IMR-90 (cell line): Measurements from ENCODE around the gene FLT1. TPM values are rescaled to one million over a fixed set of nuclear protein-coding genes. Genes with fewer than 3 reads are reported as not detected.

ENCODE experiments used
- ATAC-seq: fragments of 200-7000 bp; cut with Tn5 transposase; 2 replicates; pipeline ENCODE4 v1.9.1; 2020; ENCODE audit warnings: low read depth, mild to moderate bottlenecking, moderate library complexity
- BruUV-seq: library from RNA; stranded (reverse); fragments of 400-500 nt; replicated peaks from 2 replicates; lab custom pipeline; 2021; lab: Mats Ljungman, UMichigan
- CTCF ChIA-PET: fragments of 300-600 bp; formaldehyde crosslinking; extraction: SDS; loops from one replicate; lab custom pipeline; 2021; ENCODE audit warnings: antibody characterized with exemption; lab: Yijun Ruan, JAX
- POLR2A ChIA-PET: fragments of 300-600 bp; sonication (Branson Sonifier 250); formaldehyde crosslinking; loops from one replicate; lab custom pipeline; 2022; ENCODE audit warnings: antibody characterized with exemption; ENCODE audit not compliant: unreplicated experiment; lab: Charles Lee
- DNase-seq: peaks from one replicate; pipeline ENCODE4 v3.0.0; 2013
- H2AFZ ChIP-seq: replicated peaks from 2 replicates; pipeline ENCODE3; 2013; ENCODE audit warnings: low read length, mild to moderate bottlenecking; ENCODE audit not compliant: poor library complexity
- H2AK5ac ChIP-seq: 2 replicates; pipeline ENCODE4 v1.6.1; 2013; ENCODE audit warnings: low read depth, low read length, inconsistent platforms
- H2AK9ac ChIP-seq: replicated peaks from 2 replicates; pipeline ENCODE3; 2013; ENCODE audit warnings: mild to moderate bottlenecking, low read depth, low read length, moderate library complexity; ENCODE audit not compliant: poor library complexity
- H2BK120ac ChIP-seq: 2 replicates; pipeline ENCODE4 v1.6.1; 2013; ENCODE audit warnings: low read depth, low read length, inconsistent platforms
- H2BK15ac ChIP-seq: 3 replicates; pipeline ENCODE4 v1.6.1; 2013; ENCODE audit warnings: low read depth, low read length, inconsistent platforms
- H2BK20ac ChIP-seq: 2 replicates; pipeline ENCODE4 v1.6.1; 2013; ENCODE audit warnings: low read depth, mild to moderate bottlenecking, inconsistent platforms, low read length, moderate library complexity
- H2BK5ac ChIP-seq: 2 replicates; pipeline ENCODE4 v1.6.1; 2013; ENCODE audit warnings: mild to moderate bottlenecking, low read depth, low read length, inconsistent platforms; ENCODE audit not compliant: poor library complexity, severe bottlenecking
- H3K14ac ChIP-seq: replicated peaks from 2 replicates; pipeline ENCODE4 v1.6.1; 2013; ENCODE audit warnings: low read depth, low read length, inconsistent platforms
- H3K18ac ChIP-seq: 2 replicates; pipeline ENCODE4 v1.6.1; 2013; ENCODE audit warnings: low read depth, low read length, control low read depth
- H3K23ac ChIP-seq: 2 replicates; pipeline ENCODE4 v1.6.1; 2013; ENCODE audit warnings: low read depth, low read length, inconsistent platforms
- H3K27ac ChIP-seq: 2 replicates; pipeline ENCODE4 v1.5.1; 2013; ENCODE audit warnings: mild to moderate bottlenecking, control low read depth, low read length; ENCODE audit not compliant: insufficient read depth
- H3K27me3 ChIP-seq: 2 replicates; pipeline ENCODE4 v1.6.1; 2013; ENCODE audit warnings: low read length; ENCODE audit not compliant: control insufficient read depth, insufficient read depth
- H3K36me3 ChIP-seq: 2 replicates; pipeline ENCODE4 v1.6.1; 2013; ENCODE audit warnings: low read length, mixed read lengths; ENCODE audit not compliant: control insufficient read depth, insufficient read depth
- H3K4ac ChIP-seq: 2 replicates; pipeline ENCODE4 v1.6.1; 2013; ENCODE audit warnings: low read depth, low read length, inconsistent platforms
- H3K4me1 ChIP-seq: 2 replicates; pipeline ENCODE4 v1.6.1; 2013; ENCODE audit warnings: low read length, mixed read lengths; ENCODE audit not compliant: control insufficient read depth, insufficient read depth
- H3K4me2 ChIP-seq: 2 replicates; pipeline ENCODE4 v1.6.1; 2013; ENCODE audit warnings: low read depth, mild to moderate bottlenecking, control low read depth, low read length, moderate library complexity
- H3K4me3 ChIP-seq: 2 replicates; pipeline ENCODE4 v1.5.1; 2013; ENCODE audit warnings: low read depth, mild to moderate bottlenecking, control low read depth, low read length, moderate library complexity; ENCODE audit not compliant: insufficient read depth
- H3K56ac ChIP-seq: 2 replicates; pipeline ENCODE4 v1.6.1; 2013; ENCODE audit warnings: low read length, inconsistent platforms; ENCODE audit not compliant: insufficient read depth; ENCODE audit errors: extremely low read depth
- H3K79me1 ChIP-seq, 2 experiments: 2 replicates each; pipeline ENCODE4 v1.6.1; 2013; ENCODE audit warnings: low read length in 2 of 2, inconsistent platforms in 1 of 2, low read depth in 1 of 2
- H3K9ac ChIP-seq: 2 replicates; pipeline ENCODE4 v1.6.1; 2013; ENCODE audit warnings: low read depth, low read length, control low read depth
- H3K9me1 ChIP-seq: 2 replicates; pipeline ENCODE4 v1.6.1; 2013; ENCODE audit warnings: low read length, inconsistent platforms; ENCODE audit not compliant: insufficient read depth
- H3K9me3 ChIP-seq: 2 replicates; pipeline ENCODE4 v1.6.1; 2013; ENCODE audit warnings: low read length; ENCODE audit not compliant: control insufficient read depth, insufficient read depth
- H4K20me1 ChIP-seq: 2 replicates; pipeline ENCODE4 v1.6.1; 2013; ENCODE audit warnings: low read length, inconsistent platforms; ENCODE audit not compliant: insufficient read depth
- H4K5ac ChIP-seq: 2 replicates; pipeline ENCODE4 v1.6.1; 2013; ENCODE audit warnings: mild to moderate bottlenecking, low read depth, low read length, control low read depth
- H4K8ac ChIP-seq, 2 experiments: 2 replicates each; pipeline ENCODE4 v1.6.1; 2013; ENCODE audit warnings: low read depth in 2 of 2, low read length in 2 of 2, control low read depth in 1 of 2, inconsistent platforms in 1 of 2
- H4K91ac ChIP-seq: 2 replicates; pipeline ENCODE4 v1.6.1; 2013; ENCODE audit warnings: low read depth, low read length, inconsistent platforms; ENCODE audit not compliant: insufficient read depth
- BHLHE40 ChIP-seq: fragments of 150-350 bp; IDR thresholded peaks from 2 replicates; pipeline ENCODE4 v1.6.1; 2016; ENCODE audit warnings: mild to moderate bottlenecking, low read depth, low read length
- CEBPB ChIP-seq: IDR thresholded peaks from 2 replicates; pipeline ENCODE4 v1.6.1; 2012; ENCODE audit warnings: low read depth, low read length, improper control_type of control experiment
- CHD1 ChIP-seq: IDR thresholded peaks from 2 replicates; pipeline ENCODE4 v1.6.1; 2012; ENCODE audit warnings: low read depth, low read length, improper control_type of control experiment
- FOS ChIP-seq: fragments of 150-350 bp; IDR thresholded peaks from 2 replicates; pipeline ENCODE4 v1.6.1; 2016; ENCODE audit warnings: low read depth, low read length
- MAFK ChIP-seq: IDR thresholded peaks from 2 replicates; pipeline ENCODE4 v1.6.1; 2012; ENCODE audit warnings: low read depth, low read length, improper control_type of control experiment
- MAZ ChIP-seq: IDR thresholded peaks from 2 replicates; pipeline ENCODE4 v1.6.1; 2012; ENCODE audit warnings: low read depth, mild to moderate bottlenecking, low read length, improper control_type of control experiment, moderate library complexity, borderline replicate concordance
- MXI1 ChIP-seq: IDR thresholded peaks from 2 replicates; pipeline ENCODE4 v1.6.1; 2012; ENCODE audit warnings: low read depth, mild to moderate bottlenecking, low read length, moderate library complexity, borderline replicate concordance
- NFE2L2 ChIP-seq: fragments of 150-350 bp; IDR thresholded peaks from 2 replicates; pipeline ENCODE4 v1.6.1; 2016; ENCODE audit warnings: low read depth, mild to moderate bottlenecking, low read length
- POLR2A ChIP-seq: IDR thresholded peaks from 2 replicates; pipeline ENCODE4 v1.6.1; 2012; ENCODE audit warnings: mild to moderate bottlenecking, low read depth, low read length
- RAD21 ChIP-seq: IDR thresholded peaks from 2 replicates; pipeline ENCODE4 v1.6.1; 2012; ENCODE audit warnings: low read length, improper control_type of control experiment
- RCOR1 ChIP-seq: IDR thresholded peaks from 2 replicates; pipeline ENCODE4 v1.6.1; 2012; ENCODE audit warnings: mild to moderate bottlenecking, low read length, improper control_type of control experiment; ENCODE audit not compliant: insufficient replicate concordance
- RFX5 ChIP-seq: IDR thresholded peaks from 2 replicates; pipeline ENCODE4 v1.8.0; 2012; ENCODE audit warnings: low read depth, mild to moderate bottlenecking, low read length, moderate library complexity
- SMC3 ChIP-seq: fragments of 150-350 bp; IDR thresholded peaks from 2 replicates; pipeline ENCODE4 v1.6.1; 2016; ENCODE audit warnings: low read depth, mild to moderate bottlenecking, antibody characterized with exemption, low read length, moderate library complexity
- WGBS, 2 experiments: methylation state at CpG; one replicate each; pipeline versions ENCODE4 v1.1.5 to v1.1.7; 2013; ENCODE audit warnings: missing lambda C conversion rate in 2 of 2; ENCODE audit not compliant: insufficient read length in 1 of 2; ENCODE audit errors: extremely low coverage in 2 of 2; 5-methylcytosine and 5-hydroxymethylcytosine counted together
- dilution Hi-C: fragments of 300-500 bp; cut with HindIII; formaldehyde crosslinking; loops from one replicate; pipeline ENCODE4 v1.14.3; 2018; ENCODE audit warnings: low sequenced_read_pairs; ENCODE audit not compliant: unreplicated experiment
- in situ Hi-C: fragments of 300-500 bp; cut with MboI; formaldehyde crosslinking; loops from 3 replicates; pipeline ENCODE4 v1.14.3; 2019; ENCODE audit warnings: low sequenced_read_pairs, inconsistent platforms, mixed read lengths
- intact Hi-C: fragments of 100-400 bp; cut with micrococcal nuclease; formaldehyde crosslinking; loops from 2 replicates; pipeline ENCODE4 v1.10.0; 2022
- polyA plus RNA-seq, 3 experiments: library from polyadenylated mRNA; depleted of rRNA; stranded (reverse); fragments of >200 nt; gene quantifications; 2 replicates each; pipeline ENCODE4 v1.2.3, GENCODE V29; 2012; ENCODE audit warnings: low replicate concordance in 1 of 3
- total RNA-seq: library from RNA; depleted of rRNA; stranded (reverse); fragments of >200 nt; gene quantifications from 2 replicates; pipeline ENCODE4 v1.2.3, GENCODE V29; 2012
- TF ChIP-seq, protein P1 (sequence below): fragments of 150-350 bp; IDR thresholded peaks from 2 replicates; pipeline ENCODE4 v1.6.1; 2016; ENCODE audit warnings: low read depth, mild to moderate bottlenecking, low read length, moderate library complexity, borderline replicate concordance
- TF ChIP-seq, protein P2 (sequence below): conservative IDR thresholded peaks from 2 replicates; pipeline ENCODE4 v1.5.1; 2012; ENCODE audit warnings: mild to moderate bottlenecking, low read depth, low read length, improper control_type of control experiment
- TF ChIP-seq, protein P3 (sequence below): fragments of 150-350 bp; IDR thresholded peaks from 2 replicates; pipeline ENCODE4 v1.6.1; 2017; ENCODE audit warnings: mild to moderate bottlenecking, antibody characterized with exemption, low read length, low read depth

The FLT1 gene
- total and polyA plus RNA-seq, 2 of the 4 experiments (the other 2 are of a cell fraction) = 4.5 to 10.4 TPM

DNA sequence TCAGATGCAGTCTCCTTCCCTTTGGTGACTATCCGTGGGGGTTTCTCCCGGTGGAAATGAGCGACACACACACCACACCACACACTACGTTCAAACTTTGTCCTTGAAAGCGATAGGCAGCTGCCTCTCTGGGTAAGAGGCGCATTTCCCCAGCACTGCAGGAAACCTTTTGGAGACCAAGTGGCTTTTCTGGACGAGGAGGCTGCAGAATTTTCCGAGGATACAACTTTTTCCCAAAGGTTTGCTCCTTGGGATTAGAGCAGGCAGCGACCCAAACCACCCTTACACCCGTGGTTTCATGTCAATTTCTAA, 38.2 kb upstream of the FLT1 start:
- Histone ChIP-seq H3K4me2 (peak overlapping the region; percentile 31; the same call in 1 of the 2 replicates), H4K91ac (0 out of 2 replicates have a peak overlapping the region, but pooled peaks have one; percentile 5), H4K20me1 (no peaks in the 10 kb centered on the region), H3K27ac (no peak overlapping the region), H3K27me3 (peaks cover 3% of the 10 kb centered on the region; the same call in 1 of the 2 replicates), H2BK15ac (0 out of 3 replicates have a peak overlapping the region, but pooled peaks have one; percentile 7), H2AK5ac (no peak overlapping the region), H4K8ac (peak overlapping the region in 1 of 2 experiments; percentile 54; a peak in 2 of 4 replicates), H3K56ac (no peak overlapping the region), H3K14ac (0 out of 2 replicates have a peak overlapping the region, but pooled peaks have one; percentile 12), H3K4me1 (peaks cover 10% of the 10 kb centered on the region), H3K23ac (peak overlapping the region; percentile 29; the same call in 1 of the 2 replicates), H2AK9ac (peak overlapping the region; percentile 12), H3K4ac (0 out of 2 replicates have a peak overlapping the region, but pooled peaks have one; percentile 24), H3K9ac (no peak overlapping the region), H2BK20ac (peak overlapping the region; percentile 55), H3K4me3 (no peak overlapping the region), H3K9me3 (0 out of 2 replicates have a peak, but pooled peaks cover 2% of the 10 kb centered on the region), H2AFZ (peak overlapping the region; percentile 89), H3K9me1 (peaks cover 6% of the 10 kb centered on the region), H2BK120ac (peak overlapping the region; percentile 42; the same call in 1 of the 2 replicates), H3K36me3 (no peaks in the 10 kb centered on the region), H4K5ac (peak overlapping the region; percentile 19; the same call in 1 of the 2 replicates), H3K79me1 (peaks cover 0 to 5% of the 10 kb centered on the region in 2 experiments; a peak in 2 of 4 replicates), H2BK5ac (no peak overlapping the region), H3K18ac (no peak overlapping the region)
- POLR2A ChIA-PET = no interaction called here
- 60% methylated on average over 1 of the region's 10 CpGs; no CpG with 5 or more reads in 1 of the 2 experiments for WGBS, 2 experiments
- ATAC-seq (no peak), DNase-seq (no peak)
- intact Hi-C loops (loop anchor here (5.0 to 10.0 kb wide), 3 partner anchors 104 to 262 kb away; partner anchors contain the start of gene POMP), dilution Hi-C loops (no loop called here), in situ Hi-C loops (no loop called here)
- BruUV-seq = no TSS peak
- CTCF ChIA-PET = no interaction called here
- TF ChIP-seq, protein P1, sequence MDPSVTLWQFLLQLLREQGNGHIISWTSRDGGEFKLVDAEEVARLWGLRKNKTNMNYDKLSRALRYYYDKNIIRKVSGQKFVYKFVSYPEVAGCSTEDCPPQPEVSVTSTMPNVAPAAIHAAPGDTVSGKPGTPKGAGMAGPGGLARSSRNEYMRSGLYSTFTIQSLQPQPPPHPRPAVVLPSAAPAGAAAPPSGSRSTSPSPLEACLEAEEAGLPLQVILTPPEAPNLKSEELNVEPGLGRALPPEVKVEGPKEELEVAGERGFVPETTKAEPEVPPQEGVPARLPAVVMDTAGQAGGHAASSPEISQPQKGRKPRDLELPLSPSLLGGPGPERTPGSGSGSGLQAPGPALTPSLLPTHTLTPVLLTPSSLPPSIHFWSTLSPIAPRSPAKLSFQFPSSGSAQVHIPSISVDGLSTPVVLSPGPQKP = no peak
- TF ChIP-seq RFX5 (no peak), CHD1 (no peak), MXI1 (no peak), MAZ (no peak), POLR2A (no peak), CEBPB (no peak), NFE2L2 (no peak), RAD21 (no peak), FOS (no peak), BHLHE40 (no peak), RCOR1 (no peak), SMC3 (no peak), MAFK (no peak)
- TF ChIP-seq, protein P2, sequence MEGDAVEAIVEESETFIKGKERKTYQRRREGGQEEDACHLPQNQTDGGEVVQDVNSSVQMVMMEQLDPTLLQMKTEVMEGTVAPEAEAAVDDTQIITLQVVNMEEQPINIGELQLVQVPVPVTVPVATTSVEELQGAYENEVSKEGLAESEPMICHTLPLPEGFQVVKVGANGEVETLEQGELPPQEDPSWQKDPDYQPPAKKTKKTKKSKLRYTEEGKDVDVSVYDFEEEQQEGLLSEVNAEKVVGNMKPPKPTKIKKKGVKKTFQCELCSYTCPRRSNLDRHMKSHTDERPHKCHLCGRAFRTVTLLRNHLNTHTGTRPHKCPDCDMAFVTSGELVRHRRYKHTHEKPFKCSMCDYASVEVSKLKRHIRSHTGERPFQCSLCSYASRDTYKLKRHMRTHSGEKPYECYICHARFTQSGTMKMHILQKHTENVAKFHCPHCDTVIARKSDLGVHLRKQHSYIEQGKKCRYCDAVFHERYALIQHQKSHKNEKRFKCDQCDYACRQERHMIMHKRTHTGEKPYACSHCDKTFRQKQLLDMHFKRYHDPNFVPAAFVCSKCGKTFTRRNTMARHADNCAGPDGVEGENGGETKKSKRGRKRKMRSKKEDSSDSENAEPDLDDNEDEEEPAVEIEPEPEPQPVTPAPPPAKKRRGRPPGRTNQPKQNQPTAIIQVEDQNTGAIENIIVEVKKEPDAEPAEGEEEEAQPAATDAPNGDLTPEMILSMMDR = no peak
- TF ChIP-seq, protein P3, sequence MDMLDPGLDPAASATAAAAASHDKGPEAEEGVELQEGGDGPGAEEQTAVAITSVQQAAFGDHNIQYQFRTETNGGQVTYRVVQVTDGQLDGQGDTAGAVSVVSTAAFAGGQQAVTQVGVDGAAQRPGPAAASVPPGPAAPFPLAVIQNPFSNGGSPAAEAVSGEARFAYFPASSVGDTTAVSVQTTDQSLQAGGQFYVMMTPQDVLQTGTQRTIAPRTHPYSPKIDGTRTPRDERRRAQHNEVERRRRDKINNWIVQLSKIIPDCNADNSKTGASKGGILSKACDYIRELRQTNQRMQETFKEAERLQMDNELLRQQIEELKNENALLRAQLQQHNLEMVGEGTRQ = no peak
